Fibroblast of the aortic adventitia (primary cell): ENCODE results near the gene RPP14. TPM values are rescaled to one million over a fixed set of nuclear protein-coding genes. Genes with fewer than 3 reads are reported as not detected.

Experiments used
- DNase-seq: peaks from one replicate; pipeline ENCODE4 v3.0.0-alpha.2; 2010; ENCODE audit warnings: low read depth
- H3K4me3 ChIP-seq: 2 replicates; pipeline ENCODE4 v1.5.1; 2011; ENCODE audit warnings: low read depth, mild to moderate bottlenecking, control low read depth, low read length, moderate library complexity
- total RNA-seq: library from RNA; depleted of rRNA; stranded (reverse); fragments of >200 nt; gene quantifications from 2 replicates; pipeline ENCODE4 v1.2.3, GENCODE V29; 2012; ENCODE audit warnings: low replicate concordance
- TF ChIP-seq, protein P1 (sequence below): IDR thresholded peaks from 2 replicates; pipeline ENCODE4 v1.5.1; 2011; ENCODE audit warnings: mild to moderate bottlenecking, low read length, control low read depth, inconsistent platforms; ENCODE audit not compliant: insufficient read depth

RPP14 gene
- total RNA-seq, 1 donor = 10.8 TPM

DNA sequence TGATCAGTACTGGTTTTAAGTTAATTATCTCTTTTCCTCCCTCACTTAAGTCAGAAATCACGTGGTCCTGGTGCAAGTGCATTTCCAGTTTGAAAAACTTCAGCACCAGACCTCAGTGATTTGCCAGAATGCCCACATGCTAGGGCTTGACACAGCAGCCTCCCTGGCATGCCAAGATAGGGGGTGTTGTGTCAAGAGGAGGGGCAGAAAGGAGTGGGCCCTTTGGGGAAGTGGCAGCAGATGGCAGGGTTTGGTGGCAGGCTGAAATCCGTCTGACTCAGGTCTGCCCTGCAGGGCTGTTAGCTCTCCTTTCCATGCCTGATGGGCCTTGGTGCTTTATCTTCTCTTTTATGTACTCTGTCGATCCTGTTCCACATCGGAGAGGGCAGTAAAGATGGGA, 50.0 kb downstream of the RPP14 start:
- TF ChIP-seq, protein P1, sequence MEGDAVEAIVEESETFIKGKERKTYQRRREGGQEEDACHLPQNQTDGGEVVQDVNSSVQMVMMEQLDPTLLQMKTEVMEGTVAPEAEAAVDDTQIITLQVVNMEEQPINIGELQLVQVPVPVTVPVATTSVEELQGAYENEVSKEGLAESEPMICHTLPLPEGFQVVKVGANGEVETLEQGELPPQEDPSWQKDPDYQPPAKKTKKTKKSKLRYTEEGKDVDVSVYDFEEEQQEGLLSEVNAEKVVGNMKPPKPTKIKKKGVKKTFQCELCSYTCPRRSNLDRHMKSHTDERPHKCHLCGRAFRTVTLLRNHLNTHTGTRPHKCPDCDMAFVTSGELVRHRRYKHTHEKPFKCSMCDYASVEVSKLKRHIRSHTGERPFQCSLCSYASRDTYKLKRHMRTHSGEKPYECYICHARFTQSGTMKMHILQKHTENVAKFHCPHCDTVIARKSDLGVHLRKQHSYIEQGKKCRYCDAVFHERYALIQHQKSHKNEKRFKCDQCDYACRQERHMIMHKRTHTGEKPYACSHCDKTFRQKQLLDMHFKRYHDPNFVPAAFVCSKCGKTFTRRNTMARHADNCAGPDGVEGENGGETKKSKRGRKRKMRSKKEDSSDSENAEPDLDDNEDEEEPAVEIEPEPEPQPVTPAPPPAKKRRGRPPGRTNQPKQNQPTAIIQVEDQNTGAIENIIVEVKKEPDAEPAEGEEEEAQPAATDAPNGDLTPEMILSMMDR = no peak
- no peak overlapping the region for H3K4me3 ChIP-seq
- no peak for DNase-seq

DNA sequence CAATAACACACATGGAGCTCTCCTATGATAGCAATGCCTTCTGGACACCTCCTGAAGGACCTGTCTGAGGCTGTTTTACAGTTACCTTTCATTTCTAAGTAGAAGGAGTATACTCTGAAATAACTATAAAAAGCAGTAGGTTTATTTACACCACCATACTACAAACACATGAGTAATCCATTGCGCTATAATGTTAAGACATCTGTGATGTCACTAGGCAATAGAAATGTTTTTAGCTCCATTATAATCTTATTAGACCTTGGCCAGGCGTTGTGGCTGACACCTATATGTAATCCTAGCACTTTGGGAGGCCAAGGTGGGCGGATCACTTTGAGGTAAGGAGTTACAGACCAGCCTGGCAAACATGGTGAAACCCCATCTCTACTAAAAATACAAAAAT, 51.4 kb downstream of the RPP14 start:
- no peak for DNase-seq
- TF ChIP-seq, protein P1 = no peak
- no peak overlapping the region for H3K4me3 ChIP-seq

DNA sequence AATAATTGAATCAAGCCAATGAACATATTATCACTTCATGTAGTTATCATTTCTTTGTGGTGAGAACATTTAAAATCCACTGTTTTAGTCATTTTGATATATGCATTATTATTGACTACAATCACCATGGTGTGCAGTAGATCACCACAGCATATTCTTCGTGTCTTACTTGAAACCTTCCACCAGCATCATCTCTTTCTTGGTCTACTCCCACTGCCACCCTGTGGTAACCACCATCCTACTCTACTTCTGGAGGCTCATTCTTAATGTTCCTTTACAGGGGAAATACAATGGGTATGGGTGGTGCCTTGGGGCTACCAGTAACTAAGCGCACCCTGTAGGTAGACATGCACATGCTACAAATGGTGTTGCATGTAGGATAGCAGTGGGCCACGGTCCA, 52.0 kb downstream of the RPP14 start:
- TF ChIP-seq, protein P1 = no peak
- no peak overlapping the region for H3K4me3 ChIP-seq
- no peak for DNase-seq

DNA sequence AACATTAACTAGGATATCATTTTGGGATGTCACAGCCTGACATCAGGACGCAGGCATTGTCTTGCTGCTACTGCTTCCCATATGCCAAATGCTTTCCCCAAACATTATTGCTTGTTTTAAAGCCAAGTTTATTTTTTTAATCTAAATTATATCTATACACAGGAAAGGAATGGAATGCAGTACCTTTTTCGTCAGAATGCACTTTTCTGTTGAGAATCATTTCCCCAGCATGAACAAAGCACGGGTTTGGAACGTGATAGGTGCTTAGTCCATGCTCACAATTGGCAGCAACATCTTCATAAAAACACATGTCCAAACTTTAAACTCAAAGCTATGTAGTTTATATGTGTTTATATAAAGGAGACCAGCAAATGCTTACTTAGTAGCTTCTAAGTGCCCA, 52.8 kb downstream of the RPP14 start:
- no peak overlapping the region for H3K4me3 ChIP-seq
- TF ChIP-seq, protein P1 = no peak
- DNase-seq = no peak

DNA sequence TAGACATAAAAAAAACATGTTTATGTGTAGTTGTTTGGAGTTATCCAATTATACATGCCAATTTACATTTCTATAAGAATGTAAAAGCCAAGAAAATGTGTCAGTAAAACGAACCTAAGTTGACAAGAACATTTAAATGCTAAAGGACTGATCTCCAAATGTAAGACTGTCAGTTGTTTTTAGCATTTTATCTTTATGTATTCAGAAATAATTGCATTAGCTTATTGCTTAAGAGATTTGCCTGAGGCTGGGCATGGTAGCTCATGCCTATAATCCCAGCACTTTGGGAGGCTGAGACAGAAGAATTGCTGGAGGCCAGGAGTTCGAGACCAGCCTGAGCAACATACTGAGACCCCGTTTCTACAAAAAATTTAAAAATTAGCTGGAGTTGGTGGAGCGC, 53.6 kb downstream of the RPP14 start:
- no peak overlapping the region for H3K4me3 ChIP-seq
- TF ChIP-seq, protein P1 = no peak
- no peak for DNase-seq

DNA sequence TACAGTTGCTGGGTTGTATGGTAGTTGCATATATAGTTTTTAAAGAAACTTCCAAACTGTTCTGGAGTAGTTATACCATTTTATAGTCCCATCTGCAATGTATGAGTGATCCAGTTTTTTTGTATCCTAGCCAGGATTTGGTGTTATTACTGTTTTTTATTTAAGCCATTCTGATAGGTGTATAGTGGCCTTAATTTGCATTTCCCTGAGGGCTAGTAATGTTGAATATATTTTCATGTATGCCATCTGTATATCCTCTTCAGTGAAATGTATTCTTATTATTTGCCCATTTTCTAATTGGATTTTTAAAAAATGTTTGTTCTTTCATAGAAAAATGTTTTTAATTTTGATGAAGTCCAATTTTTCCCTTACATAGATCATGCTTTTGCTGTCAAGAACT, 55.8 kb downstream of the RPP14 start:
- no peak overlapping the region for H3K4me3 ChIP-seq
- no peak for DNase-seq

DNA sequence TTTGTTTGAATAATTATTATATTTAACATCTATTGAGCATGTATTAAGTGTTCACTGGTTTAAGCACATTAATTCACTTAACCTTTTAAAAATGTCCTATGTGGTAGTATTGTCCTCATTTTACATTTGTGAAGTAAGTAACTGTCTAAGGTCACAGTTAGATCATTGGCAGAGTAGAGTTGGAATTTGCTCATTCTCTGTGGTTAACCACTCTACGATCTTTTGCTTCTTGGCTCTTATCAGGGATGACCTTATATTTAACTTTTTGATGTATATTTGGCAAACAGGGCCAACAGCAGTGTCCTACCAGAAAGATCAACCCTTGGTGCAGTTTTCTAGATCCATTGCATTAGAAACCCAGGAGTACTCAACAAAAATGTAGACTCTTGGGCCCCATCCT, 60.7 kb downstream of the RPP14 start:
- TF ChIP-seq, protein P1 = no peak
- no peak overlapping the region for H3K4me3 ChIP-seq
- DNase-seq = peak; percentile 38

More for the DNA sequence above, 55.8 kb downstream of the RPP14 start:
- TF ChIP-seq, protein P1 = no peak
